ENCODE results near the gene CSMD2.

- no peak for TF ChIP-seq CTCF (IDR thresholded peaks at IDR 0.05)
- no peak for TF ChIP-seq POLR2A (IDR thresholded peaks at IDR 0.05)
- no peak for TF ChIP-seq POLR2AphosphoS5 (IDR thresholded peaks at IDR 0.05)
Measured at GRCh38 chr1:33824971-33825370, 340.1 kb downstream of the CSMD2 start.

All from sigmoid colon (tissue), 4 donors.